ENCODE measurements around the gene SLC22A4. TPM values are rescaled to one million over a fixed set of nuclear protein-coding genes. Genes with fewer than 3 reads are reported as not detected.

SLC22A4 gene
- polyA plus RNA-seq, 1 donor from 2014 or later = 2.0 TPM

DNA sequence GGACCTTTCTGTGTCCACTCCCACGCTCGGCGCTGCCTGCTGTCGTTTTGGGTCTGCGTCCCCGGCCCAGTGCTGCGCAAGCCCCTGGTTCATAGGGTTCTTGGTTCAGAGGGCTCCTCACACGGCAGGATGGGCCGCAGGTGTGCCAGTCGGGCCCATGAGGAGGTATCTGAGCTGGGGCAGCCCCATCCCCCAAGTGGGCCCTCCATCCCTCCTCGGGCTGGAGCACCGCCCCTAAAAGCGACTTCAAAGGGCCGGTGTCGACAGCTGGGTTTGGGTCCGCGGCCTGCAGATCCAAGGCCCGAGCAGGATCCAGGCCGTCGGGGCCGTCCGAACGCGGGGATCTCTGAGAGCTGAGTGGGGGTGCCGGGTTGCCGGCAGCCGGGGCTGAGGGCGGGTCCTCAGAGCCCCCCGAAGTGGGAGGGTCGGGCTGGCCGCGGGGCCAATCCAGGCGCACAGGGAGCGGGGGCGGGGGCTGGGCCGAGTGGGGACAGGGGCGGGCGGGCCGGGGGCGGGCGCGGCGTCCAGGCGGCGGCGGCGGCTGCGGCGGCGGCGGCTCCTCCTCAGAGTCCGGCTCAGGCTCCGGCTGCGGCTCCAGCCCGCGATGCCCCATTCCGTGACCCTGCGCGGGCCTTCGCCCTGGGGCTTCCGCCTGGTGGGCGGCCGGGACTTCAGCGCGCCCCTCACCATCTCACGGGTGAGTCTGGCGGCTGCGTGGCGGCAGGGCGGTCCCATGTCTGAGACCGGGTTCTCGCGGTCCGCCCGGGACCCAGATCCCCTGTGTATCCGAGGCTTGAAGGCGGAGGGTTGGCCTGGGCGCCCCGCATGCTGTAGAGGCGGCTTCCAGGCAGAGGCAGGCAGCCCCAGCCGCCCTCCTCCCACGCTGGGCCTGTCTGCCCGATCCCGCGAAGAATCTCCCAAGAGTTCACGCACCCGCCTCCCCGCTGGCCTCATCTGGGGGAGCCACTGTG, 36.8 kb upstream of the SLC22A4 start, which contains the start of gene PDLIM4:
Gene PDLIM4 (plus strand): TSS at position 566 of the 971 bp plus-strand sequence. CDS start 39 bp downstream, at position 605.
- Histone ChIP-seq H2AFZ (ENCODE audit: low read depth, low read length) (no peak within 1 kb of the TSS), H3K27me3 (ENCODE audit: insufficient read depth, low read depth, low read length) (peaks cover 12% of the 10 kb centered on the region), H4K20me1 (ENCODE audit: insufficient read depth) (no peaks in the 10 kb centered on the region), H3K9me3 (ENCODE audit: low read length) (no peaks in the 10 kb centered on the region), H3K4me3 (ENCODE audit: low read length) (no peak within 1 kb of the TSS), H3K27ac (ENCODE audit: low read length) (no peak within 1 kb of the TSS), H3K9ac (ENCODE audit: low read length) (no peak within 1 kb of the TSS), H3K9me2 (ENCODE audit: insufficient read depth, low read length) (no peaks in the 10 kb centered on the region), H3F3A (ENCODE audit: insufficient read depth, low read length, poor library complexity, severe bottlenecking) (no peaks in the 10 kb centered on the region), H3K4me2 (ENCODE audit: low read length) (no peak within 1 kb of the TSS), H3K79me2 (replicated peaks; ENCODE audit: insufficient read depth, low read length) (no peaks in the 10 kb centered on the region), H3K36me3 (ENCODE audit: insufficient read depth, low read length) (no peaks in the 10 kb centered on the region)
- TF ChIP-seq RAD21 (conservative IDR thresholded peaks at IDR 0.05) (no peak), EP300 (conservative IDR thresholded peaks at IDR 0.05; ENCODE audit: poor library complexity, severe bottlenecking) (no peak), EZH2 (IDR thresholded peaks at IDR 0.05; ENCODE audit: borderline replicate concordance, insufficient read depth, low read length, poor library complexity, severe bottlenecking) (no peak)

DNA sequence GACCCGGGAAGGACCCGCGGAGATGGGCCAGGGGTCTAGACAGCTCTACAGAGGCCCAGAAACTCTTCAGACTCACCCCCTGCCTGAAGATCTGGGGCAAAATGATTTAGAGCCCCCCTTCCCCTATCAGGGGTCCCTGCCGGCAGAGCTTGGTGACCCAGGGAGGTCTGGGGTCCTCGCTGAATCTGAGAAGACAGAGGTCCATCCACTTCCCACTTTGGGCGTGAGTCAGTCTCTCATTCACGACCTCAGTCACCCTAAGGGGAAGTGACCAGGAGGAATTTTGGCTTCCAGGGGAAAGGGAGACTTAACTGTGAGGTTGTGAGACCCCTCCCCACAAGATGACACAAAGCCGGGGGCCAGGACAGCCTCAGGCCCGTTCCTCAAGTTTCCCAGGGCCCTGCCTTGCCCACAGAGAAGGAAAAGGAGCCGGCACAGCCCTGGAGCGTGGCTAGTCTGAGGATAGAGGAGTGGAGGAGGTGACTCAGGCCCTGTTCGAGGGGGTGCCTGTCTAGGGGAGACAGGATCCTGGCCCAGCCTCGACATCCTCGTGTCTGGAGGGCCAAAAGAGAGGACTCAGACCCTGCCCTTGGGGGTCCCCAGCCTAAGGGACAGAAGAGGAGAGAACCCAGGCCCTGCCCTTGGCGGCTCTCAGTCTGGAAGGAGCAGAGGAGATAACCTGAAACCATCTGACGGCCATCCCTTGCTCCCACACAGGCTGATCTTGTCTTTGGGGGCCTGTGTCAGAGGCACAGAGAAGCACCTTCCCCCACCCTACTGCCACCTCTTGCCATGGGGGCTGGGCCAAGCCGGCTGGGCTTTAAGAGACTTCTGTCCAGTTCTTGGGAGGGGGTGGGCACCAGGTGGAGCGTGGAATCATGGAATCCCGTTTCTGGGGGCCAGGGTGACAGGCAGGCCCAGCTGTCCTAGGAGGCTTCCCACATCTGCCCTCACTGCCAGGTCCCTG, 35.8 kb upstream of the SLC22A4 start:
- H4K20me1 ChIP-seq (ENCODE audit: insufficient read depth) = no peaks in the 10 kb centered on the region
- TF ChIP-seq EP300 (conservative IDR thresholded peaks at IDR 0.05; ENCODE audit: poor library complexity, severe bottlenecking) (no peak), POLR2AphosphoS5 (IDR thresholded peaks at IDR 0.05) (no peak), MXI1 (conservative IDR thresholded peaks at IDR 0.05; ENCODE audit: poor library complexity, severe bottlenecking) (no peak), RAD21 (conservative IDR thresholded peaks at IDR 0.05) (no peak), SMC3 (conservative IDR thresholded peaks at IDR 0.05; ENCODE audit: poor library complexity) (no peak), EZH2 (IDR thresholded peaks at IDR 0.05; ENCODE audit: borderline replicate concordance, insufficient read depth, low read length, poor library complexity, severe bottlenecking) (no peak), TAF1 (IDR thresholded peaks at IDR 0.05; ENCODE audit: low read depth) (no peak)
- TF ChIP-seq, protein P1, sequence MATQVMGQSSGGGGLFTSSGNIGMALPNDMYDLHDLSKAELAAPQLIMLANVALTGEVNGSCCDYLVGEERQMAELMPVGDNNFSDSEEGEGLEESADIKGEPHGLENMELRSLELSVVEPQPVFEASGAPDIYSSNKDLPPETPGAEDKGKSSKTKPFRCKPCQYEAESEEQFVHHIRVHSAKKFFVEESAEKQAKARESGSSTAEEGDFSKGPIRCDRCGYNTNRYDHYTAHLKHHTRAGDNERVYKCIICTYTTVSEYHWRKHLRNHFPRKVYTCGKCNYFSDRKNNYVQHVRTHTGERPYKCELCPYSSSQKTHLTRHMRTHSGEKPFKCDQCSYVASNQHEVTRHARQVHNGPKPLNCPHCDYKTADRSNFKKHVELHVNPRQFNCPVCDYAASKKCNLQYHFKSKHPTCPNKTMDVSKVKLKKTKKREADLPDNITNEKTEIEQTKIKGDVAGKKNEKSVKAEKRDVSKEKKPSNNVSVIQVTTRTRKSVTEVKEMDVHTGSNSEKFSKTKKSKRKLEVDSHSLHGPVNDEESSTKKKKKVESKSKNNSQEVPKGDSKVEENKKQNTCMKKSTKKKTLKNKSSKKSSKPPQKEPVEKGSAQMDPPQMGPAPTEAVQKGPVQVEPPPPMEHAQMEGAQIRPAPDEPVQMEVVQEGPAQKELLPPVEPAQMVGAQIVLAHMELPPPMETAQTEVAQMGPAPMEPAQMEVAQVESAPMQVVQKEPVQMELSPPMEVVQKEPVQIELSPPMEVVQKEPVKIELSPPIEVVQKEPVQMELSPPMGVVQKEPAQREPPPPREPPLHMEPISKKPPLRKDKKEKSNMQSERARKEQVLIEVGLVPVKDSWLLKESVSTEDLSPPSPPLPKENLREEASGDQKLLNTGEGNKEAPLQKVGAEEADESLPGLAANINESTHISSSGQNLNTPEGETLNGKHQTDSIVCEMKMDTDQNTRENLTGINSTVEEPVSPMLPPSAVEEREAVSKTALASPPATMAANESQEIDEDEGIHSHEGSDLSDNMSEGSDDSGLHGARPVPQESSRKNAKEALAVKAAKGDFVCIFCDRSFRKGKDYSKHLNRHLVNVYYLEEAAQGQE (IDR thresholded peaks at IDR 0.05; ENCODE audit: borderline replicate concordance) = no peak
- TF ChIP-seq, protein P2, sequence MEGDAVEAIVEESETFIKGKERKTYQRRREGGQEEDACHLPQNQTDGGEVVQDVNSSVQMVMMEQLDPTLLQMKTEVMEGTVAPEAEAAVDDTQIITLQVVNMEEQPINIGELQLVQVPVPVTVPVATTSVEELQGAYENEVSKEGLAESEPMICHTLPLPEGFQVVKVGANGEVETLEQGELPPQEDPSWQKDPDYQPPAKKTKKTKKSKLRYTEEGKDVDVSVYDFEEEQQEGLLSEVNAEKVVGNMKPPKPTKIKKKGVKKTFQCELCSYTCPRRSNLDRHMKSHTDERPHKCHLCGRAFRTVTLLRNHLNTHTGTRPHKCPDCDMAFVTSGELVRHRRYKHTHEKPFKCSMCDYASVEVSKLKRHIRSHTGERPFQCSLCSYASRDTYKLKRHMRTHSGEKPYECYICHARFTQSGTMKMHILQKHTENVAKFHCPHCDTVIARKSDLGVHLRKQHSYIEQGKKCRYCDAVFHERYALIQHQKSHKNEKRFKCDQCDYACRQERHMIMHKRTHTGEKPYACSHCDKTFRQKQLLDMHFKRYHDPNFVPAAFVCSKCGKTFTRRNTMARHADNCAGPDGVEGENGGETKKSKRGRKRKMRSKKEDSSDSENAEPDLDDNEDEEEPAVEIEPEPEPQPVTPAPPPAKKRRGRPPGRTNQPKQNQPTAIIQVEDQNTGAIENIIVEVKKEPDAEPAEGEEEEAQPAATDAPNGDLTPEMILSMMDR (IDR thresholded peaks at IDR 0.05; ENCODE audit: poor library complexity, severe bottlenecking) = no peak
- no peaks in the 10 kb centered on the region for H3K79me2 ChIP-seq (replicated peaks; ENCODE audit: insufficient read depth, low read length)
- H3K27ac ChIP-seq (ENCODE audit: low read length) = no peak overlapping the region
- H3K9ac ChIP-seq (ENCODE audit: low read length) = no peak overlapping the region
- no peaks in the 10 kb centered on the region for H3K9me2 ChIP-seq (ENCODE audit: insufficient read depth, low read length)
- no peaks in the 10 kb centered on the region for H3K9me3 ChIP-seq (ENCODE audit: low read length)
- no peak overlapping the region for H2AFZ ChIP-seq (ENCODE audit: low read depth, low read length)
- no peak overlapping the region for H3K4me3 ChIP-seq (ENCODE audit: low read length)
- H3K27me3 ChIP-seq (ENCODE audit: insufficient read depth, low read depth, low read length) = peaks cover 12% of the 10 kb centered on the region
- H3K36me3 ChIP-seq (ENCODE audit: insufficient read depth, low read length) = no peaks in the 10 kb centered on the region
- H3F3A ChIP-seq (ENCODE audit: insufficient read depth, low read length, poor library complexity, severe bottlenecking) = no peaks in the 10 kb centered on the region
- no peak overlapping the region for H3K4me2 ChIP-seq (ENCODE audit: low read length)
